Stimulated activated CD4-positive, alpha-beta T cell treated with anti-CD3 and anti-CD28 coated beads, Interleukin-15, amount 100 ng/mL, for 1 hour (primary cell): Measurements from ENCODE around the gene ATP1A2.

Source experiments
- DNase-seq, 2 donors: peaks; one replicate each; pipeline ENCODE4 v3.0.0-alpha.2; 2020; ENCODE audit warnings: low read depth in 1 of 2, low spot score in 1 of 2

Gene ATP1A2

DNA sequence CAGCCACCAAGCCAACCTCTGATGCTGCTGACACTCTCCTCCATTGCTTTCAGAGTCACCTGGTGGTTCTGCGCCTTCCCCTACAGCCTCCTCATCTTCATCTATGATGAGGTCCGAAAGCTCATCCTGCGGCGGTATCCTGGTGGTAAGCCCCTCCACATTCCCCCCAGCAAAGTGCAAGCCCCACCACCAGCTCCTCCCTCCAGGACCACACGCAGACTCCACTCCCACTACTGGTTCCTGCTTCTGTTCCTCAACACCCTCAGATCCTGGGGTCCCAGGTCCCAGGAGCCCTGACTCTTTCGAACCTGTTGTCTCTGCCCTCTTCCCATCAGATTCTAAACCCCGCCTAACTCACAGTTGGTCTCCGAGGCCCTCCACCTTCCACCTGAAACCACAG lies 24.3 kb downstream of the ATP1A2 start:
- no peak for DNase-seq

DNA sequence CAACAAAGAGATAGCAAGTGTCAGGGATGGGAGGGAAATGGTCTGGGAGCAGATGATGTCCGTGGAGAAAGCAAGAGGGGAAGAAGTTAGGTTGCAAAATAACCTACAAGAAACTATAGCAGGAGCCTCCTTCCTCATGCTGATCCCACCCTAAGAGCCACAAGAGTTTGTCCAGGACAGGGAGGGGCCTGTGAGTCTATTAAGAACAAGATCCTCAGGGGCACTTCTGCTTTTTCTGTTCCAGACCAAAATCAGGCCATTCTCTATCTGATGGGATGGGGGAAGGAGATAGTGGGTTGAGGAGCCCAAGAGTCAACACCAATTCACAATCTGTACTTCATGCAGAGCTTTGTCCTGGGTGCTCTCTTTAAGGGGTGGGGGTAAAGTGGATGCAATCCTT lies 28.1 kb downstream of the ATP1A2 start:
- no peak for DNase-seq

DNA sequence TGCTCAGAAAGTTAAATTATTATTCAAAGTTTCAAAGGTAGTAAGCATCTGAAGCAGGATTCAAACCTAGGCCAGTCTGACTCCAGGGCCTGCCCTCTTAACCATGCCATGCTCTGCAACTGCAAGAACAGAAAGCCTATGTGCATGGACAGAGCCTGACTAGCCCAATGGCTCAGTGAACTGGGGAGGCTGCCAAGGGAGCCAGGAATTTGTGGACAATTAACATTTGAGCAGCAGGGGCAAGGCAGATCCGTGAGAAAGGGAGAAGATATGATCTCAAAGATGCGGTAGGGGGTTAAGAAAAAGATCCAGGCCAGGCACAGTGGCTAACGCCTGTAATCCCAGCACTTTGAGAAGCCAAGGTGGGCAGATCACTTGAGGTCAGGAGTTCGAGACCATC lies 29.4 kb downstream of the ATP1A2 start:
- no peak for DNase-seq

DNA sequence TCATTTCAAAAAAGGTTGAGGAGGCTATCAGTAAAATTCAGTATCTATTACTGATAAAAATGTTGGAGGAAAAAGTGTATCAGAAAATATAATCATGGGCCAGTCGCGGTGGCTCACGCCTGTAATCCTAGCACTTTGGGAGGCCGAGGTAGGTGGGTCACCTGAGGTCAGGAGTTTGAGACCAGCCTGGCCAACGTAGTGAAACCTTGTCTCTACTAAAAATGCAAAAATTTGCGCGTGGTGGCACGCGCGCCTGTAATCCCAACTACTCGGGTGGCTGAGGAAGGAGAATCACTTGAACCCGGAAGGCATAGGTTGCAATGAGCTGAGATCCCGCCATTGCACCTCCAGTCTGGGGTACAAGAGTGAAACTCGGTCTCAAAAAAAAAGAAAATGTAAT lies 30.5 kb downstream of the ATP1A2 start:
- no peak for DNase-seq

DNA sequence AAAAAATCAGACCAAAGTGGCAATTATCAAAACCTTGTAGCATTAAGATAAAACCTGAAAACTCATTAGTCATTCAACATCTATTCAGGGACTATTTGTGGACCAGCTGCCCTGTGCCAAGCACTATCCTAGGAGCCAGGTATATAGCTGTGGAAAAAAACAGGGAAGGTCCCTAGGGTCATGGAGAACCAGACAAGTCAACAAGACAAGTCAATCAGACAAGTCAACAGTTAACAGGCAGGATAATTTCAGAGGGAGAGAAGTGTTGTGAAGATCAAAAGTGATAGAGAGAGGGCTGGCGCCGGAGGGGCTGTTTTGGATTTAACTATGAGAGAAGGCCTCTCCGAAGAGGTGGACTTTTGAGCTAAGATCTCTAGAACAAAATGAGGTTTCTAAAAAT lies 32.6 kb downstream of the ATP1A2 start:
- no peak for DNase-seq

DNA sequence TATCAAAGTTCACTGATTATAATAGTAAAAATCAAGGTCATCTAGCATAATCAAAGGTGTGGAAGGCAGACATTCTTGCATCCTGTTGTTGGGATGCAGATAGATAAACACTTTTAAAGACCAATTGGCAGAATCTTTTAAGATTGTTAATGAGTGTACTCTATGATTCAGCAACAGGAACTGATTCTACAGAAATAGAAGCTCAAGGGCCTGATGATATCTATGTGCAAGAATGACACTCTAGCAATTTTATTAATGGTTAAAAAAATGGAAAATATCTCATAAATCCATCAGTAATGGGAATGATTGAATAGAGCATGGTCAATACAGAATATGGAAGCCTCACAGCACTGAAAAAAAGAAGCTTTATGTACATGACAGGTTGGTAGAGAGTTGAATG lies 33.7 kb downstream of the ATP1A2 start:
- no peak for DNase-seq

DNA sequence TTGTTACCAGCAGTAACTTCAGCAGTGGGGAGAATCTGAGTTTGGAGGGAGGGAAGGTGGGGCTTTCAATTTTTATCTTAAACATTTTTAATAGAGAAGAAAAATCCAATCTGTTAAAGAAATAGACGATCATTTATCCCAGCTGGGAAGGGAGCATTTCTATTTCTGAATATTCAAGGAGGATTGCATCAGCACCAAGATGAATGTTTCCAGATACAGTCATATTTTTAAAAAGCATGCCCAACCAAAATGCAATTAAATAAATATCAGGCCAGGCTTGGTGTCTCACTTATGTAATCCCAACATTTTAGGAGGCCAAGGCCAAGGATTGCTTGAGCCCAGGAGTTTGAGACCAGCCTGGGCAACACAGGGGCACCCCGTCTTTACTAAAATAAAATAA lies 34.2 kb downstream of the ATP1A2 start:
- no peak for DNase-seq

DNA sequence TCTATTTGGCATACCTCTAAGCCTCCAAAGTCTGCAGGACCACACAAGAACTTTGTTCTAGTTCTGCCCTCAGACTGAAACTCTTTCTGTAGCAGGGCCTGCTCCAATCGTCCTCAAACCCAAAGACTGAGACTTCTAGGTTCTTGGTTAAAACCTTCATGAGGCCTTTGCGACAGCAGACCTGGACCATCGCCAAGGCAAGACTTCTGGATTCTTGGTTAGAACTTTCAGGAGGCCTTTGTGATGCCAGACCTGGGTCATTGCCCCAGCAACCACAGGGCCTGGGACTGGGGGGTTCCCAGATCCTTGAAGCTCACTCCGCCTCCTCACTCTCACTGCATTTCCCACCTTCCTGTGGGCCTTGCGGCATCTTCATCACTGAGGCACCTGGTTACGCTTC lies 35.7 kb downstream of the ATP1A2 start, which contains the start of gene ATP1A4:
Gene ATP1A4, plus strand, starts transcription at position 301 of the 400 bp plus-strand sequence. CDS start 438 bp downstream, outside the sequence.
- no peak for DNase-seq

DNA sequence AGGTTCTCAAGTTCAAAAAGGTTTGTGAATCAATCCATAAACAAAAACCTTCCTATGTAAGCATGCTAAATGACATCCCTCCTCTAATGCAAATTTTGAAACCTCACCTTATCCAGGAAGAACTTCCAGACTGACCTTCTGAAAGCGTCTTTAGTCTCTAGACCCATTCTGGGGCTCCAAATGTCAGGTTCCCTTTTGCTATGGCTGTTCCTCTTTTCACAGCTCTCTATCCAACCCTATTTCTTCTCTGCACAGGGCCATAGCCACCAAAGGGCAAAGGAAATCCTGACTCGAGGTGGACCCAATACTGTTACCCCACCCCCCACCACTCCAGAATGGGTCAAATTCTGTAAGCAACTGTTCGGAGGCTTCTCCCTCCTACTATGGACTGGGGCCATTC lies 39.2 kb downstream of the ATP1A2 start:
- DNase-seq: no peak

DNA sequence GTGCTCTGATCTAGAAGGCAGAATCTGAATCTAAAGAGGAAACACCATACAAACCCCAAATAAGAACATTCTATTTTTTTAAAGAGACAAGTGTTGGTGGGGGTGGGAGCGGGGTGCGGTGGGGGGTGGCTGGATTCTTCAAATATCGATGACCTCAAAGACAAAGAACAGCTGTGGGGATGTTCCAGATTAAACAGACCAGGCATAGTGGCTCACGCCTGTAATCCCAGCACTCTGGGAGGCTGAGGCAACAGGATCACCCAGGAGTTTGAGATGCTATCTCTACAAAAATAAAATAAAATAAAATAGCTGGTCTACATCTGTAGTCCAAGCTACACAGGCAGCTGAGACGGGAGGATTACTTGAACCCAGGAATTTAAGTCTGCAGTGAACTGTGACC lies 40.8 kb downstream of the ATP1A2 start:
- DNase-seq: no peak

DNA sequence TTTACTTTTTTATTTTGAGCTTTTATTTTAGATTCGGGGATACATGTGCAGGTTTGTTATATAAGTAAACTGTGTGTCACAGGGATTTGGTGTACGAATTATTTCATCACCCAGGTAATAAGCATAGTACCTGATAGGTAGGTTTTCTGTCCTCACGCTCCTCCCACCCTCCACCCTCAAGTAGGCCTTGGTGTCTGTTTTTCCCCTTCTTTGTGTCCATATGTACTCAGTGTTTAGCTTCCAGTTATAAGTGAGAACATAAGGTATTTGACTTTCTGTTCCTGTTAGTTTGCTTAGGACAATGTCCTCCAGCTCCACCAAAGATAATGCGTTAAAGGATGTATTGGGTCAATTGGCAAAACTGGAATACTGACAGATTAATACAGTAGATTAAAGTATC lies 41.6 kb downstream of the ATP1A2 start:
- no peak for DNase-seq

DNA sequence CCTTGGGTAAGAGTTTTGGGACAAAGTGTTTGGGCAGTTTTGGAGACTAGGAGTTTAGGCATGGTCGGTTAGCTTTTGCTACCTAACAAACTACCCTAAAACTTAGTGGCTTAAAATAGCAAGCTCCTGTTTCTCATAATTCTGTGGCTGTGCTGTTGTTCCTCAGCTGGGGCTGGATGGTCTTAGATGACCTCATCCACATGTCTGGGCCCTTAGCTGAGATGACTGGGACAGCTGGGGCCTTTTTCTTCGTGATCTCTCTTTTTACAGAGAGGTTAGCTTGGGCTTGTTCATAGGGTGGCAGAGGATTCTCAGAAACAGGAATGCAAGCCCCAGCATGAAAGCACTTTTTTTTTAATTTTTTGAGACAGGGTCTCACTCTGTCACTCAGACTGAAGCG lies 42.5 kb downstream of the ATP1A2 start:
- no peak for DNase-seq

DNA sequence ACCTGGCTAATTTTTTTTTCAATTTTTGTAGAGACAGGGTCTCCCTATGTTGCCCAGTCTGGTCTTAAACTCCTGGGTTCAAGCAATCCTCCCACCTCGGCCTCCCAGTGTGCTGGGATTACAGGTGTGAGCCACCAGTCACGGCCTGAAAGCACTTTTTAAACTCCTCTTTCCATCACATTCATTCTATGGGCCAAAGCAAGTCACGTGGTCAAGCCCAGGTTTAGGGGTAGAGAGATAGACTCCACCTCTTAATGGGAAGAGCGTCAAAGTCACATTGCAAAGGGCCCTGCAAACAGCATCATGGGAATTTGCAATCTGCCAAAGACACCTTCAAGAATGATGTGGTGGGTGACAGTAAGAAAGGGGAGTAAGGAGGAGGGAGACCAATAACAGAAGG lies 43.0 kb downstream of the ATP1A2 start:
- no peak for DNase-seq

DNA sequence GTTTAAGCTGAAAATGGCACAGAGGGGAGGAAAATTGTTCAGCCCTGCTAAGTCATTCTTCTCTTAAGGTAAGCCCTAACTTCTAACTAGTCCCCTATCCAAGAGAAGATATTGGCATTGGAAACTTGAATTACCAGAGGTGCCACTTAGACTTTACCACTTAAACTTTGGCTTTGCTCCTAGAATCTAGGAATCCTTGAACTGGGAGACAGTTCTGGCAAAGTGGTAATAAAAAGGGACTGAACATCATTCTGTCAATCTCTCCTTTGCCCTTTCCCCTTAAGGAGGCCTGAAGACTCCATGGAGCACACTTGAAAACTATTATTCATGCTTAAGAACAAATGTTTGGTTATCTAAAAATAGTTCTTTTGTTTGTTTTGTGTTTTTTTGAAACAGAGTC lies 44.3 kb downstream of the ATP1A2 start:
- no peak for DNase-seq

DNA sequence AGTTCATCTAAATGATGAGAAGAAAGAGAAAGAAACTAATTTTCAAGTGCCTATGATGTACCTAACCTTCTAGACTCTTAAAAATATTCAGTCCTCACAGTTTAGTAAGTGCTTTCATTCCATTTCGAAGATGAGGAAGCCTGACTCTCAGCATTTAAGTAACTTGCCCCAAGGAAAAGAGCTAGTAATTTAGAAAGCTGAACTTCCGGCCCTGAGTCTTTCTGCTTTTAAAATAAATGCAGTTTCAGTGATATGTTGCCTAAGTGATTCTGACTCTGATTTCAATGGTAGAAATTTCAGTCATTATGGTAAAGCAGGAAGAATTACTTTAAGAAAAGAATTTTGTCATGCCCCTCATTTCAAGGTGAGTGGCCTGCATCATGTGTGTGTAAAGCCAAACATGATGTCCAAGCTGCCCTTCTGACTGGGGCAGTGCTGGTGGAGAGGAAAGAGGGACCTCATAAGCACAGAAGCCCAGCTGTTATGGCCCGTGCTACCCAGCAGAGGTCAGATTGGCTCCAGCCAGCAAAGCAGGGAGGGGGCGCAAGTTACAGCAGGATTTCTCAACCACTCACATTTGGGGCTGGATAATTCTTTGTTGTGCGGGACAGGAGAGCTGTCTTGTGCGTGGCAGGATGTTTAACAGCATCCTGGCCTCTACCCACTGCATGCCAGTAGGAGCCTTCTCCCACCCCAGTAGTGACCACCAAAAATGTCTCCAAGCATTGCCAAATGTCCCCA lies 46.6 kb downstream of the ATP1A2 start:
- DNase-seq: no peak

DNA sequence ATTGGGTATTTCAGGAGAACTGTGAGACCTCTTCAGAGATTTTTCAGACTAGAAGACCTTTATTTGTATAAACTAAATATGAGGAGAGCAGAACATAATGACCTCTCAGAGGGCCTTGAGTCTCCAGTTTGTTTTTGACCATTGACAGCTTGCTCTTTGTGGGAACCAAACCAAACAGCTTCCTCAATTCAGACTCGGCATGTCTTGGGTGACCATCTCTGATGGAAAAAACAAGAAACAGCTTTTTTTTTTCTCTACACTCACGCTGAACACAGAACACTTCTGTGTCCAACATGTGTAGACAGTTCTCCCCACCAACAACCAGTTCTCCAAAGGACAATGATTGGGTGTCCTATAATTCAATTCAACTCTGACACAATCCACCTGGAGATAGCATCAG lies 47.4 kb downstream of the ATP1A2 start:
- no peak for DNase-seq

DNA sequence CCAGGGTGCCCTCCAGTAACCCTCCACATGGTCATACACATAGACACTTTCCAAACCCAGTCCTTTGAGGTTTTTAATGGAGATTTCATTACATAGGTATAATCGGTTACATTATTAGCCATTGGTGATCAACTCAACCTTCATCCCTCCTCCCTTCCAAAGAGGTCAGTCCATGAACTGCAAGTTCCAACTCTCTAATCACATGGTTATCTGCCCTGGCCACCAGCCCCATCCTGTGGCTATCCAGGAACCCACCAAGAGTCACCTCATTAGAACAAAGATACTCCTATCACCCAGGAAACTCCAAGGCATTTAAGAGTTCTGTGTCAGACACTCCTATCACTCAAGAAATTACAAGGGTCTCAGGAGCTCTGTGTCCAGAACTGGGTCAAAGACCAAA lies 48.1 kb downstream of the ATP1A2 start:
- no peak for DNase-seq

DNA sequence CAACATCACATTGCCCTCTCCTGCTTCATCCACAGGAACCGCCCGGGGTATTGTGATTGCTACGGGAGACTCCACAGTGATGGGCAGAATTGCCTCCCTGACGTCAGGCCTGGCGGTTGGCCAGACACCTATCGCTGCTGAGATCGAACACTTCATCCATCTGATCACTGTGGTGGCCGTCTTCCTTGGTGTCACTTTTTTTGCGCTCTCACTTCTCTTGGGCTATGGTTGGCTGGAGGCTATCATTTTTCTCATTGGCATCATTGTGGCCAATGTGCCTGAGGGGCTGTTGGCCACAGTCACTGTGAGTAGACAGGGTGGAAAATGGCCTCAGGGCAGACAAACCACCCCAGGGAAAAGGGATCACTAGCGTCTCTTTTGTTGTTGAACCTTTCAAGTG lies 48.6 kb downstream of the ATP1A2 start:
- no peak for DNase-seq

DNA sequence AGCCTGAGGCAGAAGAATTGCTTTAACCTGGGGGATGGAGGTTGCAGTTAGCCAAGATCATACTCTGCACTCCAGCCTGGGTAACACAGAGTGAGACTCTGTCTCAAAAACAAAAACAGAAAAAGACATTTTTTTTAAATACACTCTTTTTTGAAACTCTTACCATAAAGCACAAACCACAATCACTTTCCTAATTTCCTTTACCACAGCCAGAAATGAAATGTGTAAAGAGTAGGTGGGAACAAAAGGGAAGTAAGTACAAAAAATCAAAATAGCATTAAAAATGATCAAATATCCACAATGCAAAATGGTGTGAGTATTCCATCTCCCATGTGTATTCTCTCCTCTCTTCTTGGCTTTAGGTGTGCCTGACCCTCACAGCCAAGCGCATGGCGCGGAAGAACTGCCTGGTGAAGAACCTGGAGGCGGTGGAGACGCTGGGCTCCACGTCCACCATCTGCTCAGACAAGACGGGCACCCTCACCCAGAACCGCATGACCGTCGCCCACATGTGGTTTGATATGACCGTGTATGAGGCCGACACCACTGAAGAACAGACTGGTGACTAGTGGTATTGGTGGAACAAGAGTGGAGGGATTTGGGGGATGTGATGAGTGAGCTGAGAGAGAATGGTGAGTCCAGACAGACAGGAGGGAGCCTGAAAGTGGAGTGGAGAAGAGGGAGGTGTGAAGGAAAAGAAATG lies 50.8 kb downstream of the ATP1A2 start:
- no peak for DNase-seq

DNA sequence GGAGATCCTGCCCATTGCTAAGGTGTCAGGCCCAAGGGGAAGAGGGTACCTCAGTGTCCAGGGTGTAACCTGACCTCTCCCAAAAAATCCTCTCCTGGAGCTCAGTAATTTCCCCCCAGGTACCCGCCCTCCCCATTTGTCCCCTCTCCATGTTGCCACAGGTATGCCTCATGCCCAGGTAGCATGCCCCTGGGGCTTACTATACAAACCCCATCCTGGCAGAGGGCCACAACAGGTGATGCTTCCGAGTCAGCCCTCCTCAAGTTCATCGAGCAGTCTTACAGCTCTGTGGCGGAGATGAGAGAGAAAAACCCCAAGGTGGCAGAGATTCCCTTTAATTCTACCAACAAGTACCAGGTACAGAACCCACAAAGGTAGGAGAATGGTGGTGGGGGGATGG lies 51.5 kb downstream of the ATP1A2 start:
- no peak for DNase-seq

DNA sequence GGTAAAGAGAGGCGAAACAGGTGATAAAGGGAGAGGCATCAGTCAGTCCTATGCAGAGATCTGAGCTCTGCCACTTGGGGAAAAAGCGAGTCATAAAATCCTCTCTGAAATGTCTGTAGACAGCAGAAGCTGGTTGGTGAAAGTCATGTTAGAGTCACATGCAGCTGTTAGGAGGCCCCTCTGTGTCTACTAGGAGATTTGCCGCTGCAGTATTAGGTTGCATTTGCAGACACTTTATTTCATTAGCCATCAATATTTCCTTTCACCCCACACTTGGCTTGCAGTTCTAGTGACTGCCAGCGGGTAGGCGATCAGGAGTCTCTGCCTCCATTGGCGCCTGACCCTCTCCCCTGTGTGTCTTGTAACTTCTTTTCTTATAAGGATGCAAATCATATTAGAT lies 52.0 kb downstream of the ATP1A2 start:
- no peak for DNase-seq

DNA sequence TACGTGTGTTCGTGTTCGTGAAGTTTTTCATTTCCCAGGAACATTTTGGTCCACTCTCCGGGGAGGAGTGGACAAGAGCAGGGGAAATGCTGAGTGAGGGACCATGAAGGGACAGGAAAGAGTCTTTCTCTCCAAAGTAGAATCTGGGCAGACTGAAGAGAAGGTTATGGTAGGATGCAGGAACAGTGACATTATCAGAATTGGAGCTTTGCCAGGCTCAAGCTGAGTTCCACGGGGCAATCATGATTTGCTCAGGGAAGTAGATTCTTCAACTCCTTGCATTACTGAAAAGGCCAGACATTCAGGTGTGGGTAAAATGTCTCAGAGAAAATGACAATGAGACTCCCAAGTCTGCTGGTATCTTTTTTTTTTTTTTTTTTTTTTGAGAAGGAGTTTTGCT lies 52.5 kb downstream of the ATP1A2 start:
- no peak for DNase-seq
